ENCODE data around the gene PFN1. TPM values are rescaled to one million over a fixed set of nuclear protein-coding genes. Genes with fewer than 3 reads are reported as not detected.

The PFN1 gene
- total RNA-seq, 4 donors from 2014 or later, result 244 to 584 (median 435) TPM

- TF ChIP-seq CTCF (IDR thresholded peaks at IDR 0.05; ENCODE audit: low read depth), result no peak
Observed at GRCh38 chr17:4982305-4982704, 34.0 kb upstream of the PFN1 start.

- TF ChIP-seq CTCF (IDR thresholded peaks at IDR 0.05; ENCODE audit: low read depth), result no peak
Observed at GRCh38 chr17:4980644-4981216, 32.4 kb upstream of the PFN1 start.

GRCh38 chr17:4978726-4979125 lies 30.4 kb upstream of the PFN1 start:
- no peak for TF ChIP-seq CTCF (IDR thresholded peaks at IDR 0.05; ENCODE audit: low read depth)

GRCh38 chr17:4974115-4974670 lies 25.9 kb upstream of the PFN1 start:
- no peak for TF ChIP-seq CTCF (IDR thresholded peaks at IDR 0.05; ENCODE audit: low read depth)

GRCh38 chr17:4973256-4974114 lies 25.2 kb upstream of the PFN1 start:
- no peak for TF ChIP-seq CTCF (IDR thresholded peaks at IDR 0.05; ENCODE audit: low read depth)

GRCh38 chr17:4972752-4973151 lies 24.4 kb upstream of the PFN1 start:
- TF ChIP-seq CTCF (IDR thresholded peaks at IDR 0.05; ENCODE audit: low read depth), result no peak

GRCh38 chr17:4972322-4972721 lies 24.0 kb upstream of the PFN1 start:
- no peak for TF ChIP-seq CTCF (IDR thresholded peaks at IDR 0.05; ENCODE audit: low read depth)
